Osteoblast (primary cell): ENCODE results near the gene EPM2AIP1. TPM values are rescaled to one million over a fixed set of nuclear protein-coding genes. Genes with fewer than 3 reads are reported as not detected.

Source experiments
- DNase-seq: peaks from one replicate; pipeline ENCODE4 v3.0.0; 2011; ENCODE audit warnings: low spot score, mixed read lengths; ENCODE audit not compliant: insufficient read length; ENCODE audit errors: missing footprints
- H2AFZ ChIP-seq: 2 replicates; pipeline ENCODE4 v1.6.0; 2011; ENCODE audit warnings: mild to moderate bottlenecking, low read length
- H3K27ac ChIP-seq: 2 replicates; pipeline ENCODE4 v1.5.1; 2011; ENCODE audit warnings: mild to moderate bottlenecking, low read depth, low read length, moderate library complexity
- H3K27me3 ChIP-seq: 2 replicates; pipeline ENCODE4 v1.6.0; 2012; ENCODE audit warnings: mild to moderate bottlenecking, control low read depth, inconsistent platforms, low read length, moderate library complexity; ENCODE audit not compliant: insufficient read depth
- H3K36me3 ChIP-seq: 2 replicates; pipeline ENCODE4 v1.5.1; 2011; ENCODE audit warnings: mild to moderate bottlenecking, low read length, control low read depth, moderate library complexity; ENCODE audit not compliant: insufficient read depth
- H3K4me1 ChIP-seq: 2 replicates; pipeline ENCODE4 v1.5.1; 2011; ENCODE audit warnings: mild to moderate bottlenecking, low read length, control low read depth, moderate library complexity; ENCODE audit not compliant: insufficient read depth
- H3K4me2 ChIP-seq: 2 replicates; pipeline ENCODE4 v1.6.0; 2011; ENCODE audit warnings: mild to moderate bottlenecking, low read length; ENCODE audit not compliant: insufficient read depth
- H3K4me3 ChIP-seq: fragments of 200-600 bp; sonication (generic); 3 replicates; pipeline ENCODE4 v1.5.1; 2012; ENCODE audit warnings: mild to moderate bottlenecking, low read length, inconsistent platforms; ENCODE audit not compliant: insufficient read depth
- H3K79me2 ChIP-seq: 2 replicates; pipeline ENCODE4 v1.6.0; 2012; ENCODE audit warnings: mild to moderate bottlenecking, low read length, control low read depth, inconsistent platforms; ENCODE audit not compliant: insufficient read depth
- H3K9me3 ChIP-seq: 2 replicates; pipeline ENCODE4 v1.5.1; 2011; ENCODE audit warnings: low read depth, low read length, control low read depth
- H4K20me1 ChIP-seq: 2 replicates; pipeline ENCODE4 v1.6.0; 2012; ENCODE audit warnings: mild to moderate bottlenecking, low read length, control low read depth; ENCODE audit not compliant: insufficient read depth
- CTCF ChIP-seq: IDR thresholded peaks from 2 replicates; pipeline ENCODE4 v1.5.1; 2011; ENCODE audit warnings: mild to moderate bottlenecking, low read depth, low read length, moderate library complexity; ENCODE audit errors: extremely low read depth
- total RNA-seq: library from RNA; depleted of rRNA; stranded (reverse); fragments of >200 nt; gene quantifications from 2 replicates; pipeline ENCODE4 v1.2.3, GENCODE V29; 2012

EPM2AIP1 gene
- total RNA-seq, 1 donor: 22.8 TPM

DNA sequence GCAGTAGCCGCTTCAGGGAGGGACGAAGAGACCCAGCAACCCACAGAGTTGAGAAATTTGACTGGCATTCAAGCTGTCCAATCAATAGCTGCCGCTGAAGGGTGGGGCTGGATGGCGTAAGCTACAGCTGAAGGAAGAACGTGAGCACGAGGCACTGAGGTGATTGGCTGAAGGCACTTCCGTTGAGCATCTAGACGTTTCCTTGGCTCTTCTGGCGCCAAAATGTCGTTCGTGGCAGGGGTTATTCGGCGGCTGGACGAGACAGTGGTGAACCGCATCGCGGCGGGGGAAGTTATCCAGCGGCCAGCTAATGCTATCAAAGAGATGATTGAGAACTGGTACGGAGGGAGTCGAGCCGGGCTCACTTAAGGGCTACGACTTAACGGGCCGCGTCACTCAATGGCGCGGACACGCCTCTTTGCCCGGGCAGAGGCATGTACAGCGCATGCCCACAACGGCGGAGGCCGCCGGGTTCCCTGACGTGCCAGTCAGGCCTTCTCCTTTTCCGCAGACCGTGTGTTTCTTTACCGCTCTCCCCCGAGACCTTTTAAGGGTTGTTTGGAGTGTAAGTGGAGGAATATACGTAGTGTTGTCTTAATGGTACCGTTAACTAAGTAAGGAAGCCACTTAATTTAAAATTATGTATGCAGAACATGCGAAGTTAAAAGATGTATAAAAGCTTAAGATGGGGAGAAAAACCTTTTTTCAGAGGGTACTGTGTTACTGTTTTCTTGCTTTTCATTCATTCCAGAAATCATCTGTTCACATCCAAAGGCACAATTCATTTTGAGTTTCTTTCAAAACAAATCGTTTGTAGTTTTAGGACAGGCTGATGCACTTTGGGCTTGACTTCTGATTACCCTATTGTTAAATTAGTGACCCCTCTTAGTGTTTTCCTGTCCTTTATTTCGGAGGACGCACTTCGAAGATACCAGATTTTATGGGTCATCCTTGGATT lies 674 bp upstream of the EPM2AIP1 start, which contains the start of gene MLH1:
MLH1 (plus strand) TSS at position 193 of the 958 bp plus-strand sequence; CDS start at position 223, 30 bp downstream.
- Histone ChIP-seq H3K36me3 (peaks cover 37% of the 10 kb centered on the region), H3K79me2 (peaks cover 67% of the 10 kb centered on the region)
- no peak for TF ChIP-seq CTCF

GRCh38 chr3:36991923-36992805 lies 767 bp downstream of the EPM2AIP1 start:
- Histone ChIP-seq H3K27me3 (no peaks in the 10 kb centered on the region), H3K4me3 (peak overlapping the region; percentile 85), H4K20me1 (peaks cover 30% of the 10 kb centered on the region), H3K4me1 (peaks cover 38% of the 10 kb centered on the region), H3K4me2 (peak overlapping the region; percentile 97), H3K9me3 (no peaks in the 10 kb centered on the region), H3K36me3 (peaks cover 32% of the 10 kb centered on the region), H3K27ac (peak overlapping the region; percentile 96), H3K79me2 (peaks cover 61% of the 10 kb centered on the region), H2AFZ (peak overlapping the region; percentile 93)
- TF ChIP-seq CTCF: no peak
- DNase-seq: no peak

More for the DNA sequence above, 674 bp upstream of the EPM2AIP1 start, which contains the start of gene MLH1:
- H3K27me3 ChIP-seq: no peaks in the 10 kb centered on the region
- peaks cover 38% of the 10 kb centered on the region for H3K4me1 ChIP-seq
- H3K4me3 ChIP-seq: peak within 1 kb of the TSS; percentile 85
- peak within 1 kb of the TSS; percentile 97 for H3K4me2 ChIP-seq
- DNase-seq: peak; percentile 94
- H3K9me3 ChIP-seq: no peaks in the 10 kb centered on the region
- peak within 1 kb of the TSS; percentile 93 for H2AFZ ChIP-seq
- H3K27ac ChIP-seq: peak within 1 kb of the TSS; percentile 96
- H4K20me1 ChIP-seq: peaks cover 23% of the 10 kb centered on the region

DNA sequence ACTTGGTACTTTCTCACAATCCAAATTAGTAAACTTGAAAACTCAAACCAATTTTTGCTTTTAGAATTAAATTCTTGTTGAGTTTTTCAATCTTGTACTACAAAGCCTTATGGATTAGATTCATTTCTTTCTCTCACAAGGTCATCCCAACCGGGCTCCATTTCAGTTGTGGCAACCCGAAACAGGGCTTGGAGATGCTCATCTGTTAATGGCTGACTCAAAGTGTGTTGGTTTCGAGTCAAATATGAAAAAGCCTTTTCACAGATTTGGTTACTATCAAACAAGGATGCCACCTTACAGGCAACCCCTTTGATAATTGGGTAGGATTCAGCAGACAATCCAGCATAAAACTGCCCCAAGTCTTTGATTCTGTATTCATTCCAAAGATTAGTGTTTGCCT lies 1.8 kb downstream of the EPM2AIP1 start:
- Histone ChIP-seq H2AFZ (no peak overlapping the region), H3K4me3 (peak overlapping the region; percentile 85), H3K9me3 (no peaks in the 10 kb centered on the region), H3K79me2 (peaks cover 55% of the 10 kb centered on the region), H3K27ac (no peak overlapping the region), H4K20me1 (peaks cover 30% of the 10 kb centered on the region), H3K4me2 (peak overlapping the region; percentile 97), H3K27me3 (no peaks in the 10 kb centered on the region), H3K4me1 (peaks cover 38% of the 10 kb centered on the region), H3K36me3 (peaks cover 28% of the 10 kb centered on the region)
- DNase-seq: no peak
- no peak for TF ChIP-seq CTCF
